Neutrophil (primary cell): ENCODE data around the gene ARHGAP32.

Experiments used
- H3K27ac ChIP-seq: fragments of 200-600 bp; sonication (generic); 2 replicates; pipeline ENCODE4 v1.5.1; 2016; ENCODE audit warnings: mild to moderate bottlenecking, moderate library complexity
- H3K27me3 ChIP-seq: fragments of 200-600 bp; sonication (generic); 2 replicates; pipeline ENCODE4 v1.6.0; 2016; ENCODE audit warnings: mild to moderate bottlenecking
- H3K36me3 ChIP-seq: fragments of 200-600 bp; sonication (generic); 2 replicates; pipeline ENCODE4 v1.5.1; 2017
- H3K4me1 ChIP-seq, 2 experiments: fragments of 200-600 bp in 1 of 2; sonication (generic) in 1 of 2; 1 replicate in 1 of 2; 2 replicates in 1 of 2; pipeline versions ENCODE4 v1.5.1 to v1.6.1; 2013 to 2016; ENCODE audit warnings: low read depth in 1 of 2, low read length in 1 of 2, mild to moderate bottlenecking in 1 of 2, moderate library complexity in 1 of 2; ENCODE audit not compliant: control insufficient read depth in 1 of 2, insufficient read depth in 1 of 2
- H3K4me3 ChIP-seq, 2 experiments: fragments of 200-600 bp in 1 of 2; sonication (generic) in 1 of 2; 1 replicate in 1 of 2; 2 replicates in 1 of 2; pipeline ENCODE4 v1.5.1; 2013 to 2016; ENCODE audit warnings: low read depth in 1 of 2, low read length in 1 of 2, mild to moderate bottlenecking in 1 of 2, moderate library complexity in 1 of 2
- H3K9me3 ChIP-seq: fragments of 200-600 bp; sonication (generic); 2 replicates; pipeline ENCODE4 v1.5.1; 2016
- TF ChIP-seq, protein P1 (sequence below): fragments of 200-600 bp; sonication (generic); IDR thresholded peaks from 2 replicates; pipeline ENCODE4 v1.5.1; 2016; ENCODE audit warnings: antibody characterized with exemption

ARHGAP32 gene

GRCh38 chr11:129035244-129035643, 156.9 kb downstream of the ARHGAP32 start:
- no peak overlapping the region for H3K4me3 ChIP-seq
- no peak overlapping the region for H3K27ac ChIP-seq
- TF ChIP-seq, protein P1, sequence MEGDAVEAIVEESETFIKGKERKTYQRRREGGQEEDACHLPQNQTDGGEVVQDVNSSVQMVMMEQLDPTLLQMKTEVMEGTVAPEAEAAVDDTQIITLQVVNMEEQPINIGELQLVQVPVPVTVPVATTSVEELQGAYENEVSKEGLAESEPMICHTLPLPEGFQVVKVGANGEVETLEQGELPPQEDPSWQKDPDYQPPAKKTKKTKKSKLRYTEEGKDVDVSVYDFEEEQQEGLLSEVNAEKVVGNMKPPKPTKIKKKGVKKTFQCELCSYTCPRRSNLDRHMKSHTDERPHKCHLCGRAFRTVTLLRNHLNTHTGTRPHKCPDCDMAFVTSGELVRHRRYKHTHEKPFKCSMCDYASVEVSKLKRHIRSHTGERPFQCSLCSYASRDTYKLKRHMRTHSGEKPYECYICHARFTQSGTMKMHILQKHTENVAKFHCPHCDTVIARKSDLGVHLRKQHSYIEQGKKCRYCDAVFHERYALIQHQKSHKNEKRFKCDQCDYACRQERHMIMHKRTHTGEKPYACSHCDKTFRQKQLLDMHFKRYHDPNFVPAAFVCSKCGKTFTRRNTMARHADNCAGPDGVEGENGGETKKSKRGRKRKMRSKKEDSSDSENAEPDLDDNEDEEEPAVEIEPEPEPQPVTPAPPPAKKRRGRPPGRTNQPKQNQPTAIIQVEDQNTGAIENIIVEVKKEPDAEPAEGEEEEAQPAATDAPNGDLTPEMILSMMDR, result no peak

DNA sequence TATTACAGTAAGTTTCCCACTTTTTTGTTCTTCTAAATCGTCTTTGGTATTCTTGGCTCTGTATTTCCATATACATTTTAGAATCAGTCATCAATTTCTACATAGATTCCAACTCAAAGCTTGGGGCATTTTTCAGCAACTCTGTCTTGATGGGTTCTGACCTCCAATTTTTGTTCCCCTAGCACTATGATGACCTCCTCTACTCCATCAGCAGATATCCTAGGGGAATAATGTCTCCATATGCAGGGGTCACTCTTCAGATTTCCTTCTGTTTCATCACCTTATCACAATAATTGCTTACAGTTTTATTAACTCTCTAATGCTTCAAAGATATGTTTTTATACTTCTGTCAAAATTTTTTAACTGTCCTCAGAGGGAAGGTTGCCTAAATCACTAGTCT, 158.1 kb downstream of the ARHGAP32 start:
- Histone ChIP-seq H3K4me3 (no peak overlapping the region), H3K36me3 (no peaks in the 10 kb centered on the region), H3K27ac (no peak overlapping the region), H3K4me1 (no peaks in the 10 kb centered on the region), H3K9me3 (no peaks in the 10 kb centered on the region), H3K27me3 (no peaks in the 10 kb centered on the region)
- TF ChIP-seq, protein P1, result no peak

More at GRCh38 chr11:129035244-129035643, 156.9 kb downstream of the ARHGAP32 start:
- Histone ChIP-seq H3K9me3 (no peaks in the 10 kb centered on the region), H3K27me3 (no peaks in the 10 kb centered on the region), H3K36me3 (no peaks in the 10 kb centered on the region), H3K4me1 (no peaks in the 10 kb centered on the region)

GRCh38 chr11:129023968-129024676, 168.0 kb downstream of the ARHGAP32 start:
- no peaks in the 10 kb centered on the region for H3K9me3 ChIP-seq
- no peak overlapping the region for H3K4me3 ChIP-seq
- no peak overlapping the region for H3K27ac ChIP-seq
- no peaks in the 10 kb centered on the region for H3K27me3 ChIP-seq
- no peaks in the 10 kb centered on the region for H3K4me1 ChIP-seq
- H3K36me3 ChIP-seq, result no peaks in the 10 kb centered on the region
- TF ChIP-seq, protein P1, result no peak

GRCh38 chr11:129021295-129021694, 170.8 kb downstream of the ARHGAP32 start:
- no peak overlapping the region for H3K27ac ChIP-seq
- TF ChIP-seq, protein P1, result no peak
- H3K4me3 ChIP-seq, result no peak overlapping the region
- H3K36me3 ChIP-seq, result no peaks in the 10 kb centered on the region
- no peaks in the 10 kb centered on the region for H3K27me3 ChIP-seq
- no peaks in the 10 kb centered on the region for H3K9me3 ChIP-seq
- H3K4me1 ChIP-seq, result no peaks in the 10 kb centered on the region

DNA sequence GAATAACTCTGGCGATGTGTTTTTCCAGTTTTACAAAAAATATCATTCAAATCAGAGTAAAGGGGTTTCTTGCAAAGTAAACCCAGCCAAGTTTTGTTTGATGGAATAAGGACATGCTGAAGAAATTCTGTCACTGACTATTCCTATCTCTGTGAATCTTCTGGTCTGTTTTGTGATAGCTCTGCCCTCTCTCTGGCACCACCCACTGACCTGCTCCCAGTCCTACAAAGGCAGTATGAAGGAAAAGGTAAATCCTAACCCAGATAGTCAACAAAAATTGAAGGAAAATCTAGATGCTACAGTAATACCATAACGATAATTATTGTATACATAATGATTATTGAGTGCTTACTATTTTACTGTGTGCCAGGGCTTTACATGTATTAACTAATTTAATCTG, 173.1 kb downstream of the ARHGAP32 start:
- H3K27ac ChIP-seq, result no peak overlapping the region
- H3K4me3 ChIP-seq, result no peak overlapping the region
- no peaks in the 10 kb centered on the region for H3K36me3 ChIP-seq
- H3K27me3 ChIP-seq, result no peaks in the 10 kb centered on the region
- TF ChIP-seq, protein P1, result no peak
- H3K4me1 ChIP-seq, result no peaks in the 10 kb centered on the region
- H3K9me3 ChIP-seq, result no peaks in the 10 kb centered on the region
